ENCODE data around the gene CLEC2D.
A peak's percentile ranks its signal among the peaks of the same experiment; 100 is the strongest.
"Not testable (repeated sequence)": the region's sequence is repeated elsewhere in the genome, so short reads cannot be mapped to it uniquely, and the experiment has no call there.

Gene CLEC2D

DNA sequence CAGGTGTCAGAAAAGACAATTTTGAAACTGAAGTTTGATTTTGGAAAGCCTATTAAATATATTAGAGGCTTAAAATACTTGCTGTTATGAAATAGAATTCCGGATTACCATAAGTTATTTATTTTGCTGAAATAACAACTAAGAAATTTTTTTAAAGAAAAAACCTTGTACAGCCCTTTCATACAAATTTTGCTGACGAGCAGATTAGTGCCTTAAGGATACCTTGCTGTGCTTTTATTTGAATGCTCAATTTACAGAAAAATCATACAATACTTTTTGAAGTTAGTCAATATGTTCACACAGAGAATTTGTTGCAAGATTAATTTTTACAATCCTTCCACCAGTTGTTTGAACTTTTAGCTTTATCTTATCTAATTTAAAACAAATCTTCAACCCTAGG, 29.5 kb upstream of the CLEC2D start:
- no peak overlapping the region for H3K9ac ChIP-seq (ENCODE audit: low read length in 5 of 5)
- peaks cover 0 to 2% (median 0%) of the 10 kb centered on the region in 5 donors for H3K27me3 ChIP-seq (ENCODE audit: control insufficient read depth in 5 of 5, insufficient read depth in 4 of 5, low read length in 5 of 5)
- no peak overlapping the region for H3K27ac ChIP-seq (ENCODE audit: low read depth, low read length)
- no peaks in the 10 kb centered on the region for H3K9me3 ChIP-seq (ENCODE audit: control insufficient read depth in 5 of 5, low read length in 5 of 5)
- no peak overlapping the region for H3K4me3 ChIP-seq (ENCODE audit: low read depth in 1 of 5, low read length in 5 of 5)
- no peaks in the 10 kb centered on the region for H3K36me3 ChIP-seq (ENCODE audit: control insufficient read depth in 5 of 5, insufficient read depth in 5 of 5, low read length in 5 of 5)
- peaks cover 0 to 4% (median 0%) of the 10 kb centered on the region in 5 donors for H3K4me1 ChIP-seq (ENCODE audit: control insufficient read depth in 5 of 5, insufficient read depth in 5 of 5, low read length in 5 of 5)

DNA sequence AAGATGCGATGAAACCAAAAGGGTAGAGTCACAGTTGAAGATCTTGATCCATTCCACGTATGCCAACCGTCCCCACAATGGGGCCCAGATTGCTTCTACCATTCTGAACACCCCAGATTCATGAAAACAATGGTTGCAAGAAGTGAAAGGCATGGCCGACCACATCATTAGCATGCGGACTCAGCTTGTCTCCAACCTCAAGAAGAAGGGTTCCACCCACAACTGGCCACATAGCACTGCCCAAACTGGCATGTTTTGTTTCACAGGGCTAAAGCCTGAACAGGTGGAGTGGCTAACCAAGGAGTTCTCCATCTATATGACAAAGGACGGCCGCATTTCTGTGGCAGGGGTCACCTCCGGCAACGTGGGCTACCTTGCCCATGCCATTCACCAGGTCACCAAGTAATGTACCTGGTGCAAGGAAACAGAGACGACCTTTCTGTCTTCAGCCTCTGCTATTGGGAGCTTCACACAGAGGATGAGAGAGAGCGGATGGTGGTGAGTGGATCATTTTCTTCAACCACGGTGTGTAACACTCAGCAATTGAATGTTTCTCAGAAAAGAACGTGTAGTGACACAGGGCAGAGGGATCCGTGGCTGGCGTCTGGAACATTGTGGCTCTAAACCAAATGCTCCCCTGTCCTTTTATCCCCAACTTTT, 26.8 kb upstream of the CLEC2D start:
- Histone ChIP-seq H3K9me3 (ENCODE audit: control insufficient read depth in 5 of 5, low read length in 5 of 5) (no peaks in the 10 kb centered on the region), H3K9ac (ENCODE audit: low read length in 5 of 5) (no peak overlapping the region), H3K4me1 (ENCODE audit: control insufficient read depth in 5 of 5, insufficient read depth in 5 of 5, low read length in 5 of 5) (peaks cover 0 to 8% (median 6%) of the 10 kb centered on the region in 5 donors), H3K27me3 (ENCODE audit: control insufficient read depth in 5 of 5, insufficient read depth in 4 of 5, low read length in 5 of 5) (peaks cover 0 to 2% (median 0%) of the 10 kb centered on the region in 5 donors), H3K4me3 (ENCODE audit: low read depth in 1 of 5, low read length in 5 of 5) (no peak overlapping the region), H3K27ac (ENCODE audit: low read depth, low read length) (no peak overlapping the region), H3K36me3 (ENCODE audit: control insufficient read depth in 5 of 5, insufficient read depth in 5 of 5, low read length in 5 of 5) (no peaks in the 10 kb centered on the region)

DNA sequence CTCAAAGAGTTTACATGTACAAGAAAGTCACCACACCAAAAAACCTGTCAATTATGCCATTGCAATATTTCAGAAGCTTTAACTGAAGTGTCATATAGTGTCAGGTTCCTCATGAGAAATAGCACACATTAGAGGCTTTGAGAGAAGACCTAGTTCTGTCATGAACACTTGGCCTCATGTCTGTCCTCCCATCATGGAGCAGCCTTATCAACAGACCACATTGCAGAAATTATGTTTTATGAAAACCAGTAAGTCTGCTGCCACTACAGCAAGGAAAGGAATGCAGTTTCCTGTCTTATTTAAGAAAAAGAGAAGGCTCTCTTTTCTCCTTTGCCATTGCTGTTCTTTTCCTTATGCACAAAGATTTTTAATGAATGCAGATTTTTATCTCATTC, 26.2 kb upstream of the CLEC2D start:
- Histone ChIP-seq H3K36me3 (ENCODE audit: control insufficient read depth in 5 of 5, insufficient read depth in 5 of 5, low read length in 5 of 5) (no peaks in the 10 kb centered on the region), H3K9ac (ENCODE audit: low read length in 5 of 5) (no peak overlapping the region), H3K27me3 (ENCODE audit: control insufficient read depth in 5 of 5, insufficient read depth in 4 of 5, low read length in 5 of 5) (peaks cover 0 to 2% (median 0%) of the 10 kb centered on the region in 5 donors), H3K27ac (ENCODE audit: low read depth, low read length) (no peak overlapping the region), H3K4me1 (ENCODE audit: control insufficient read depth in 5 of 5, insufficient read depth in 5 of 5, low read length in 5 of 5) (peaks cover 0 to 11% (median 8%) of the 10 kb centered on the region in 5 donors), H3K9me3 (ENCODE audit: control insufficient read depth in 5 of 5, low read length in 5 of 5) (no peaks in the 10 kb centered on the region), H3K4me3 (ENCODE audit: low read depth in 1 of 5, low read length in 5 of 5) (no peak overlapping the region)

DNA sequence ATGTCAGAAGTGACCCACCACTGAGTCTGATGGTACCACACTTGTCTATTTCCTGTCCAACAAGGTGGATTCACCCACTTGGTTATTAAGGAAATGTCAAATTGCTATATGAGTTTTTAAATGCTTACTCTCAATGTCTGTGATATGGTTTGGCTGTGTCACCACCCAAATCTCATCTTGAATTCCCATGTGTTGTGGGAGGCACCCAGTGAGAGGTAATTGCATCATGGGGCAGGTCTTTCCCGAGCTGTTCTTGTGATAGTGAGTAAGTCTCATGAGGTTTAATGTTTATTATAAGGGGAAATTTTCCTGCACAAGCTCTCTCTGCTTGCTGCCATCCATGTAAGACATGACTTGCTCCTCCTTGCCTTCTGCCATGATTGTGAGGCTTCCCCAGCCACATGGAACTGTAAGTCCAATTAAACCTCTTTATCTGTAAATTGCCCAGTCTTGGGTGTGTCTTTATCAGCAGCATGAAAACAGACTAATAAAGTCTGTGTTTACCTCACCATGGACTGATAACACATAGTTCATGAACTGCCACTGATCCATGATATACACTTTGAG, 24.4 kb upstream of the CLEC2D start:
- not testable (repeated sequence) for H3K9ac ChIP-seq (ENCODE audit: low read length in 5 of 5); H3K4me3 ChIP-seq (ENCODE audit: low read depth in 1 of 5, low read length in 5 of 5); H3K9me3 ChIP-seq (ENCODE audit: control insufficient read depth in 5 of 5, low read length in 5 of 5); H3K27me3 ChIP-seq (ENCODE audit: control insufficient read depth in 5 of 5, insufficient read depth in 4 of 5, low read length in 5 of 5); H3K36me3 ChIP-seq (ENCODE audit: control insufficient read depth in 5 of 5, insufficient read depth in 5 of 5, low read length in 5 of 5); H3K27ac ChIP-seq (ENCODE audit: low read depth, low read length)
- H3K4me1 ChIP-seq (ENCODE audit: control insufficient read depth in 5 of 5, insufficient read depth in 5 of 5, low read length in 5 of 5): peaks cover 0 to 26% (median 23%) of the 10 kb centered on the region in 5 donors

DNA sequence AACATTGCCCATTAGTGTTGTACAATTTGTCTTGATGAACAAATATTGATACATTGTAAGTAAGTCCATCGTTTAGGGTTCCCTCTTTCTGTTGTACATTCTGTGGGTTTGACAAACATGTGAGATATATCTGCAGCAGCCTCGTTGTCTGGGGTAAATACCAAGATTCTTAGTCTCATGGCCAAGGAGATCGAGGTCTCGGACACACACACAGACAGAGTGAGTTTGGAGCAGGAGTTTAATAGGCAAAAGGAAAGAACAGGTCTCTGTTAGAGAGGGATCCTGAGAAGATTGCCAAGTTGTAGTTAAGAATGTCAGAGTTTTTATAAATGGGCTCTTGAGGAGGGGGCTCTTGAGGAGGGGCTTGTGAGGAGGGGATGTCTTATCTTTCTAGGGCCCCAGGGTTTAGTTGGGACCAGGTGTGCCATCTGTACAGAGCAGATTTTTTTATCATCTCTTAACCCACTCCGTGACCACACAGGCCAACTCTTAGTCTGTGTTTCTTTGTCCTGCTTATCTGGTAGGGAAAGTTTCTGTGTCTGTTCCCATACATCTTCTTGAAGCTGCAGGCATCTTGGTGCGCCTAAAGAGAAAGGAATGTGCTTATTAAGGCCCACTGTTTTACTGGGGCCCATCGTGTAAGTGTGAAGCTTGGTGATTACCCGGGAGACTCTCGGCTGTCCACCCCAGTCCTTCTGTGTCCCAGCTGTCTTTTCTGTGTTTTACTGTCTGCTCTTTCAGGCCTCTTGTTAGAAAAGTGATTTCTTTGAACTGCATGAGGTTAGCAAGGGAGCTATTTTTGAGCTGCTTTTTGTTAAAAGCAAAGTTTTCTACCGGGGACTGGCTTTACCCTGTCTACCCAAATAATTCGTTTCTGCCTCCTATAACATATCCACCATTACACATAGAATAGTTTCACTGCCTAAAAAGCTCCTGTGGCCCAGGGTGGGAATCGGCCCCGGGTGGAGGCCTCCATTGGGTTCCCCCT, 22.4 kb upstream of the CLEC2D start:
- H3K4me1 ChIP-seq (ENCODE audit: control insufficient read depth in 5 of 5, insufficient read depth in 5 of 5, low read length in 5 of 5): peaks cover 0 to 38% (median 27%) of the 10 kb centered on the region in 5 donors
- peaks cover 0 to 2% (median 0%) of the 10 kb centered on the region in 5 donors for H3K27me3 ChIP-seq (ENCODE audit: control insufficient read depth in 5 of 5, insufficient read depth in 4 of 5, low read length in 5 of 5)
- H3K4me3 ChIP-seq (ENCODE audit: low read depth in 1 of 5, low read length in 5 of 5): peak overlapping the region; percentile 72 to 91 (median 77)
- H3K9me3 ChIP-seq (ENCODE audit: control insufficient read depth in 5 of 5, low read length in 5 of 5): no peaks in the 10 kb centered on the region
- no peaks in the 10 kb centered on the region for H3K36me3 ChIP-seq (ENCODE audit: control insufficient read depth in 5 of 5, insufficient read depth in 5 of 5, low read length in 5 of 5)
- H3K9ac ChIP-seq (ENCODE audit: low read length in 5 of 5): peak overlapping the region; percentile 63 to 87 (median 68)
- H3K27ac ChIP-seq (ENCODE audit: low read depth, low read length): peak overlapping the region; percentile 74

DNA sequence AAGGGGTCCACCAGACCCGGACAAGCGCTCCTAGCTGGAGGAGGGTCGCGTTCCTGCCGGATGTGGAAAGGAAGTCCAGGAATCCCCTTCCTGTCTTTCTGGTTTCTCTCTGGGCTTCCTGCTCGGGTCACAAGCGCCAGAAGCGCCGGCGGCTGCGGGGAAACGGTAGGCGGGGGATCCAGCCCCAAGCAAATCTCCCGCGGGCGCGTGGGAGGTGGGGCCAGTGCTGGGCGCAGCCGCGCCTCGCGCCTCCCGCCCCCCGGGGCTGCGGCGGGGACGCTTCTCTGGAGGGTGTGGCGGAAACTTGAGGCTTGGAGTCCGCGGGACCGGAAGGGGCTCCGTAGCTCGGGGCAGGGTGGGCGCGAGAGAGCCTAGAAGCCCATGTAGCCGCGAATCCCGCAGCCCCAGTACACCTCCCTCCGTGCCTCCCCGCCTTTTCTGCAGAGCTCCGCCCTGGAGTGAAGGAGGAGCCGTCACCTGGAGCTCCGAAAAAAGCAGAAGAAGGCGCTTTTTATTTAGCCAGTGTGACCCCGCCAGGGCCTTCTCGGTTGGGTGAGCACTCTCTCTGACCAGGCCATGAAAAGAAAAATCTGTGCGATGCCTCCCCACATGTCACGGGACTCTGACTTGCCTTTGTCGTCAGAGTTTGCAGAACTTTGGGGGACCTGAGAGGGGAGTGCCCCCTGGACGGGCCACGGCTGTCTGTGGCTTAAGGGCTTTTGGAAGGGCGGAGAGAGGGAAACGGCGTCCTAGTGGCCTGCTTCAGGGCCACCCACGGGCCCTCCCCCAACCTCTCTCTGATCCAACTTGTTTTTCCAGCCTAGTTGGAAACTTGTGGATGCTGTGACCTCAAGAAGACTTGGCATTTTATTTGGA, 21.4 kb upstream of the CLEC2D start:
- H3K36me3 ChIP-seq (ENCODE audit: control insufficient read depth in 5 of 5, insufficient read depth in 5 of 5, low read length in 5 of 5): no peaks in the 10 kb centered on the region
- H3K9ac ChIP-seq (ENCODE audit: low read length in 5 of 5): peak overlapping the region; percentile 63 to 87 (median 68)
- H3K9me3 ChIP-seq (ENCODE audit: control insufficient read depth in 5 of 5, low read length in 5 of 5): no peaks in the 10 kb centered on the region
- H3K27me3 ChIP-seq (ENCODE audit: control insufficient read depth in 5 of 5, insufficient read depth in 4 of 5, low read length in 5 of 5): no peaks in the 10 kb centered on the region
- peak overlapping the region; percentile 75 to 96 (median 80) for H3K4me3 ChIP-seq (ENCODE audit: low read depth in 1 of 5, low read length in 5 of 5)
- peak overlapping the region; percentile 74 for H3K27ac ChIP-seq (ENCODE audit: low read depth, low read length)
- H3K4me1 ChIP-seq (ENCODE audit: control insufficient read depth in 5 of 5, insufficient read depth in 5 of 5, low read length in 5 of 5): peaks cover 0 to 38% (median 27%) of the 10 kb centered on the region in 5 donors

DNA sequence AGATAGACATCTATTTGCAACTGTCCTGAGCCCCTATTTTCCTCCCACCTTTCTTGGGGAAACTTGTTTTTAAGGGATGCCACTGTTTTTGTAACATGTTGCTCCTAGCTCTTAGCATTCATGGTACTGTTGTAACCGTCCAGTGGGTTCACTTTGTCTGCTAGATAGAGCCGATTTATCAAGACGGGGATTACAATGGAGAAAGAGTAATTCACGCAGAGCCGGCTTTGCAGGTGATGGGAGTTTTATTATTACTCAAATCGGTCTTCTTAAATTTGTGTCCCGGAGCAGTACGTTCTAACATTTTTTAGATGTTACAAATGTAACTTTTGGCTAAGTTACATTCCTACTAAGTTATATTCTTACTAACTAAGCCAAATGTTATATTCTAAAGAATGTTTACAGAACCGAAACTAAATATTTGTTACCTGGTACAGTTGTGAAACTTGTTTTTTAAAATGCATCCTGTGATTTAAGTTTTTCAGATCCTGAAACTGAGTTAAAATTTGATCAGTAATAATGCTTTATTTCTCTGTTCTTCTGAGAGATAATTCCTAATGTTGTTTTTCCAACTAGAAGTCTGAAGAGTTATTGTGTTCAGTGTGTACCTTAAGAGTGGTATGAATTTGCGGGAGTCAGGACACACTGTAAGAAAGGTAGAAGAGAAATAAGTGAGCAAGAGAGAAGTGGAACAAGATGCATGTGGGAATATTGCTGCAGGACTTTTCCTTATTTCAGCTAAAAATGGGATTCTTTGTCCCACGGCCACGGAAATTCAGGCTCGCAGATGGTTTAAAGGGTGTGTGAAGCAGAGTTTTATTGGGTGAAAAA, 20.6 kb upstream of the CLEC2D start:
- Histone ChIP-seq H3K36me3 (ENCODE audit: control insufficient read depth in 5 of 5, insufficient read depth in 5 of 5, low read length in 5 of 5) (peaks cover under 1 to 4% (median 3%) of the 10 kb centered on the region in 5 donors), H3K9ac (ENCODE audit: low read length in 5 of 5) (peak overlapping the region; percentile 4 to 87 (median 68)), H3K4me1 (ENCODE audit: control insufficient read depth in 5 of 5, insufficient read depth in 5 of 5, low read length in 5 of 5) (peaks cover 0 to 38% (median 27%) of the 10 kb centered on the region in 5 donors), H3K27ac (ENCODE audit: low read depth, low read length) (peak overlapping the region; percentile 74), H3K4me3 (ENCODE audit: low read depth in 1 of 5, low read length in 5 of 5) (peak overlapping the region; percentile 75 to 96 (median 80)), H3K9me3 (ENCODE audit: control insufficient read depth in 5 of 5, low read length in 5 of 5) (no peaks in the 10 kb centered on the region), H3K27me3 (ENCODE audit: control insufficient read depth in 5 of 5, insufficient read depth in 4 of 5, low read length in 5 of 5) (no peaks in the 10 kb centered on the region)

DNA sequence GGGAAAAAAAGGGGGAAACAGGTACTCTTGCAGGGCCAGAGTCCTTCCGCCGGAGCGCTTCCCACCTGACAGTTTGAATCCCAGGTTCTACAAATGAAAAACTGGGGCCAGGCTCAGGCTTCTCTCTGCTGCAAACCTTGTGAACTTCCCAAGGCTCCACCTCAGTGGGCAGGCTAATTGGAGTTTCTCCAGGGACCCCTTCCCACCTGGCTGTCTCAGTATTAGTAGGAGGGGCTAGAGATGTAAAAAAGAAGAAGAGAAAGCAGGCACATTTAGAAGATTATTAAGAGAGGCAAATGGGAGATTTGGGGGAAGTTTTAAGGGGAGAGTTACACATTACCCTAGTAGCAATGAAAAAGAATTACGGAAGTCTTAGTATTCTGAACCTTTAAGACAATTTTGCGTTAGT, 20.0 kb upstream of the CLEC2D start:
- no peaks in the 10 kb centered on the region for H3K9me3 ChIP-seq (ENCODE audit: control insufficient read depth in 5 of 5, low read length in 5 of 5)
- no peaks in the 10 kb centered on the region for H3K27me3 ChIP-seq (ENCODE audit: control insufficient read depth in 5 of 5, insufficient read depth in 4 of 5, low read length in 5 of 5)
- H3K4me3 ChIP-seq (ENCODE audit: low read depth in 1 of 5, low read length in 5 of 5): peak overlapping the region; percentile 50 to 96 (median 80)
- H3K4me1 ChIP-seq (ENCODE audit: control insufficient read depth in 5 of 5, insufficient read depth in 5 of 5, low read length in 5 of 5): peaks cover 0 to 38% (median 27%) of the 10 kb centered on the region in 5 donors
- H3K36me3 ChIP-seq (ENCODE audit: control insufficient read depth in 5 of 5, insufficient read depth in 5 of 5, low read length in 5 of 5): peaks cover 6 to 10% (median 8%) of the 10 kb centered on the region in 5 donors
- peak overlapping the region; percentile 4 to 87 (median 63) for H3K9ac ChIP-seq (ENCODE audit: low read length in 5 of 5)
- H3K27ac ChIP-seq (ENCODE audit: low read depth, low read length): peak overlapping the region; percentile 74

Data from subcutaneous abdominal adipose tissue (tissue), 5 donors.